NCI-H345 treated with DMSO at 0.1 percent for 48 hours (cell line): ENCODE data around the gene NFKBIZ.
"Not testable (repeated sequence)": the region's sequence is repeated elsewhere in the genome, so short reads cannot be mapped to it uniquely, and the experiment has no call there.

ENCODE experiments used
- DNase-seq: peaks from one replicate; lab custom pipeline; 2025; ENCODE audit not compliant: unreplicated experiment; lab: John Stamatoyannopoulos, UW

NFKBIZ gene

GRCh38 chr3:101868534-101869464, 19.5 kb downstream of the NFKBIZ start:
- DNase-seq: no peak

GRCh38 chr3:101870138-101870537, 20.8 kb downstream of the NFKBIZ start:
- DNase-seq: no peak

GRCh38 chr3:101873619-101874018, 24.3 kb downstream of the NFKBIZ start:
- DNase-seq: no peak

GRCh38 chr3:101876142-101876541, 26.8 kb downstream of the NFKBIZ start:
- DNase-seq: no peak

- DNase-seq: no peak
These were observed 29.3 kb downstream of the NFKBIZ start for GRCh38 chr3:101878589-101878988.

- no peak for DNase-seq
These were observed 29.8 kb downstream of the NFKBIZ start for GRCh38 chr3:101879102-101879501.

GRCh38 chr3:101879623-101880284, 30.4 kb downstream of the NFKBIZ start:
- DNase-seq: no peak

GRCh38 chr3:101884776-101885175, 35.5 kb downstream of the NFKBIZ start:
- DNase-seq: no peak

GRCh38 chr3:101885584-101885983, 36.3 kb downstream of the NFKBIZ start:
- DNase-seq: not testable (repeated sequence)

- no peak for DNase-seq
These were observed 37.3 kb downstream of the NFKBIZ start for GRCh38 chr3:101886626-101887025.

- no peak for DNase-seq
These were observed 39.3 kb downstream of the NFKBIZ start for GRCh38 chr3:101888653-101889052.

- DNase-seq: no peak
These were observed 41.4 kb downstream of the NFKBIZ start for GRCh38 chr3:101890716-101891115.

GRCh38 chr3:101892648-101893047, 43.3 kb downstream of the NFKBIZ start:
- no peak for DNase-seq

GRCh38 chr3:101896083-101896757, 46.9 kb downstream of the NFKBIZ start:
- DNase-seq: no peak

GRCh38 chr3:101897013-101897412, 47.7 kb downstream of the NFKBIZ start:
- DNase-seq: no peak

GRCh38 chr3:101898039-101898438, 48.7 kb downstream of the NFKBIZ start:
- DNase-seq: no peak

GRCh38 chr3:101898752-101899169, 49.4 kb downstream of the NFKBIZ start:
- DNase-seq: no peak

- DNase-seq: no peak
These were observed 51.0 kb downstream of the NFKBIZ start for GRCh38 chr3:101900316-101900715.

GRCh38 chr3:101900736-101901135, 51.4 kb downstream of the NFKBIZ start:
- DNase-seq: no peak

GRCh38 chr3:101902041-101902440, 52.7 kb downstream of the NFKBIZ start:
- no peak for DNase-seq

- no peak for DNase-seq
These were observed 54.1 kb downstream of the NFKBIZ start for GRCh38 chr3:101903451-101903871.

- not testable (repeated sequence) for DNase-seq
These were observed 56.3 kb downstream of the NFKBIZ start for GRCh38 chr3:101905573-101905972.
